ENCODE data around the gene GABARAPL2.
"Not testable (repeated sequence)": the region's sequence is repeated elsewhere in the genome, so short reads cannot be mapped to it uniquely, and the experiment has no call there.

The GABARAPL2 gene

GRCh38 chr16:75589306-75589705, 23.1 kb downstream of the GABARAPL2 start:
- H3K79me2 ChIP-seq (ENCODE audit: insufficient read depth, low read length): no peaks in the 10 kb centered on the region
- H3K9me3 ChIP-seq (ENCODE audit: insufficient read depth, low read length, severe bottlenecking): no peaks in the 10 kb centered on the region
- peaks cover 25% of the 10 kb centered on the region for H3K36me3 ChIP-seq (ENCODE audit: insufficient read depth, low read length)
- no peak overlapping the region for H3K4me2 ChIP-seq (ENCODE audit: insufficient read depth, low read length)
- ATAC-seq (ENCODE audit: insufficient read depth, low read depth) (no peak), DNase-seq (no peak)
- peaks cover 5% of the 10 kb centered on the region for H3K4me1 ChIP-seq (ENCODE audit: insufficient read depth, low read length)
- H4K20me1 ChIP-seq (ENCODE audit: insufficient read depth, low read length): 0 out of 2 replicates have a peak, but pooled peaks cover 3% of the 10 kb centered on the region
- H3K27ac ChIP-seq (ENCODE audit: low read length): no peak overlapping the region
- H3K4me3 ChIP-seq (ENCODE audit: low read depth in 1 of 2, low read length in 2 of 2): no peak overlapping the region
- H3K27me3 ChIP-seq (ENCODE audit: insufficient read depth, low read length, poor library complexity): no peaks in the 10 kb centered on the region
- no peak overlapping the region for H3K9ac ChIP-seq (ENCODE audit: low read depth, low read length)
- no peak overlapping the region for H2AFZ ChIP-seq (ENCODE audit: low read depth, low read length)
- TF ChIP-seq EZH2 (IDR thresholded peaks at IDR 0.05; ENCODE audit: borderline replicate concordance, low read depth, low read length, severe bottlenecking): no peak
- TF ChIP-seq, protein P1, sequence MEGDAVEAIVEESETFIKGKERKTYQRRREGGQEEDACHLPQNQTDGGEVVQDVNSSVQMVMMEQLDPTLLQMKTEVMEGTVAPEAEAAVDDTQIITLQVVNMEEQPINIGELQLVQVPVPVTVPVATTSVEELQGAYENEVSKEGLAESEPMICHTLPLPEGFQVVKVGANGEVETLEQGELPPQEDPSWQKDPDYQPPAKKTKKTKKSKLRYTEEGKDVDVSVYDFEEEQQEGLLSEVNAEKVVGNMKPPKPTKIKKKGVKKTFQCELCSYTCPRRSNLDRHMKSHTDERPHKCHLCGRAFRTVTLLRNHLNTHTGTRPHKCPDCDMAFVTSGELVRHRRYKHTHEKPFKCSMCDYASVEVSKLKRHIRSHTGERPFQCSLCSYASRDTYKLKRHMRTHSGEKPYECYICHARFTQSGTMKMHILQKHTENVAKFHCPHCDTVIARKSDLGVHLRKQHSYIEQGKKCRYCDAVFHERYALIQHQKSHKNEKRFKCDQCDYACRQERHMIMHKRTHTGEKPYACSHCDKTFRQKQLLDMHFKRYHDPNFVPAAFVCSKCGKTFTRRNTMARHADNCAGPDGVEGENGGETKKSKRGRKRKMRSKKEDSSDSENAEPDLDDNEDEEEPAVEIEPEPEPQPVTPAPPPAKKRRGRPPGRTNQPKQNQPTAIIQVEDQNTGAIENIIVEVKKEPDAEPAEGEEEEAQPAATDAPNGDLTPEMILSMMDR (IDR thresholded peaks at IDR 0.05; ENCODE audit: borderline replicate concordance, extremely low read depth, low read length, poor library complexity, severe bottlenecking): no peak

- no peaks in the 10 kb centered on the region for H3K9me3 ChIP-seq (ENCODE audit: insufficient read depth, low read length, severe bottlenecking)
- no peaks in the 10 kb centered on the region for H3K27me3 ChIP-seq (ENCODE audit: insufficient read depth, low read length, poor library complexity)
- H2AFZ ChIP-seq (ENCODE audit: low read depth, low read length): no peak overlapping the region
- peaks cover 13% of the 10 kb centered on the region for H3K4me1 ChIP-seq (ENCODE audit: insufficient read depth, low read length)
- H3K36me3 ChIP-seq (ENCODE audit: insufficient read depth, low read length): peaks cover 31% of the 10 kb centered on the region
- no peak overlapping the region for H3K27ac ChIP-seq (ENCODE audit: low read length)
- TF ChIP-seq, protein P1 (IDR thresholded peaks at IDR 0.05; ENCODE audit: borderline replicate concordance, extremely low read depth, low read length, poor library complexity, severe bottlenecking): no peak
- TF ChIP-seq EZH2 (IDR thresholded peaks at IDR 0.05; ENCODE audit: borderline replicate concordance, low read depth, low read length, severe bottlenecking): no peak
- H3K4me2 ChIP-seq (ENCODE audit: insufficient read depth, low read length): no peak overlapping the region
- DNase-seq (no peak), ATAC-seq (ENCODE audit: insufficient read depth, low read depth) (no peak)
- no peak overlapping the region for H3K9ac ChIP-seq (ENCODE audit: low read depth, low read length)
- 0 out of 2 replicates have a peak, but pooled peaks cover 3% of the 10 kb centered on the region for H4K20me1 ChIP-seq (ENCODE audit: insufficient read depth, low read length)
- no peaks in the 10 kb centered on the region for H3K79me2 ChIP-seq (ENCODE audit: insufficient read depth, low read length)
- no peak overlapping the region for H3K4me3 ChIP-seq (ENCODE audit: low read depth in 1 of 2, low read length in 2 of 2)
These were observed 25.0 kb downstream of the GABARAPL2 start for GRCh38 chr16:75590920-75591843.

GRCh38 chr16:75591927-75592326, 25.7 kb downstream of the GABARAPL2 start:
- H4K20me1 ChIP-seq (ENCODE audit: insufficient read depth, low read length); ATAC-seq (ENCODE audit: insufficient read depth, low read depth); H2AFZ ChIP-seq (ENCODE audit: low read depth, low read length); DNase-seq; H3K4me3 ChIP-seq (ENCODE audit: low read depth in 1 of 2, low read length in 2 of 2); H3K27ac ChIP-seq (ENCODE audit: low read length); H3K9ac ChIP-seq (ENCODE audit: low read depth, low read length); H3K9me3 ChIP-seq (ENCODE audit: insufficient read depth, low read length, severe bottlenecking); H3K79me2 ChIP-seq (ENCODE audit: insufficient read depth, low read length); H3K4me2 ChIP-seq (ENCODE audit: insufficient read depth, low read length); H3K27me3 ChIP-seq (ENCODE audit: insufficient read depth, low read length, poor library complexity): not testable (repeated sequence)
- peaks cover 13% of the 10 kb centered on the region for H3K4me1 ChIP-seq (ENCODE audit: insufficient read depth, low read length)
- peaks cover 30% of the 10 kb centered on the region for H3K36me3 ChIP-seq (ENCODE audit: insufficient read depth, low read length)

DNA sequence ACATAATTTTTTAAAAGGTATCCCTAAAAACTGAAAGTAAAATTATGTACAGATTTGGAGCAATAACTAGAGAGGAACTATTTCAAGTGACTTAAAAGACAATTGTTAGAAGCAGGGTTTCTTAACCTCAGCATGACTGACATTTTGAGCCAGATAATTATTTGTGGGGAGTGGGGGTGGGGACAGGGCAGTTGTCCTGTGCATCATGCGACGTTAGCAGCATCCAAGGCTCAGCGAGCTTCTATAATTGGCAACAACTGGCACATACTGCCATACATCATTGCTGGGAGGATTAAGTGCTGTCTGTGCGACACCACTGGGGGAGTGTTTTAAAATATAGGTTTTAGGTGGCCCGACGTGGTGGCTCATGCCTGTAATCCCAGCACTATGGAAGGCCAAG, 27.1 kb downstream of the GABARAPL2 start:
- Histone ChIP-seq H3K9me3 (ENCODE audit: insufficient read depth, low read length, severe bottlenecking) (no peaks in the 10 kb centered on the region), H3K9ac (ENCODE audit: low read depth, low read length) (no peak overlapping the region), H2AFZ (ENCODE audit: low read depth, low read length) (no peak overlapping the region), H3K79me2 (ENCODE audit: insufficient read depth, low read length) (no peaks in the 10 kb centered on the region), H3K27ac (ENCODE audit: low read length) (no peak overlapping the region), H4K20me1 (ENCODE audit: insufficient read depth, low read length) (0 out of 2 replicates have a peak, but pooled peaks cover 3% of the 10 kb centered on the region), H3K4me3 (ENCODE audit: low read depth in 1 of 2, low read length in 2 of 2) (no peak overlapping the region), H3K4me1 (ENCODE audit: insufficient read depth, low read length) (peaks cover 13% of the 10 kb centered on the region), H3K36me3 (ENCODE audit: insufficient read depth, low read length) (peaks cover 43% of the 10 kb centered on the region), H3K27me3 (ENCODE audit: insufficient read depth, low read length, poor library complexity) (no peaks in the 10 kb centered on the region), H3K4me2 (ENCODE audit: insufficient read depth, low read length) (no peak overlapping the region)
- no peak for ATAC-seq (ENCODE audit: insufficient read depth, low read depth)
- DNase-seq: no peak
- TF ChIP-seq, protein P1 (IDR thresholded peaks at IDR 0.05; ENCODE audit: borderline replicate concordance, extremely low read depth, low read length, poor library complexity, severe bottlenecking): no peak
- TF ChIP-seq EZH2 (IDR thresholded peaks at IDR 0.05; ENCODE audit: borderline replicate concordance, low read depth, low read length, severe bottlenecking): no peak

All from DND-41 (cell line).